Loucy (cell line): ENCODE data around the gene FABP1.

Experiments
- EZH2phosphoT487 ChIP-seq: fragments of 200-600 bp; IDR thresholded peaks from 2 replicates; pipeline ENCODE4 v1.6.1; 2018; ENCODE audit warnings: antibody characterized with exemption, mild to moderate bottlenecking, moderate library complexity, borderline replicate concordance
- TF ChIP-seq, protein P1 (sequence below): fragments of 200-600 bp; sonication (generic); conservative IDR thresholded peaks from 2 replicates; pipeline ENCODE4 v1.5.1; 2014; ENCODE audit warnings: mild to moderate bottlenecking, antibody characterized with exemption, low read length

DNA sequence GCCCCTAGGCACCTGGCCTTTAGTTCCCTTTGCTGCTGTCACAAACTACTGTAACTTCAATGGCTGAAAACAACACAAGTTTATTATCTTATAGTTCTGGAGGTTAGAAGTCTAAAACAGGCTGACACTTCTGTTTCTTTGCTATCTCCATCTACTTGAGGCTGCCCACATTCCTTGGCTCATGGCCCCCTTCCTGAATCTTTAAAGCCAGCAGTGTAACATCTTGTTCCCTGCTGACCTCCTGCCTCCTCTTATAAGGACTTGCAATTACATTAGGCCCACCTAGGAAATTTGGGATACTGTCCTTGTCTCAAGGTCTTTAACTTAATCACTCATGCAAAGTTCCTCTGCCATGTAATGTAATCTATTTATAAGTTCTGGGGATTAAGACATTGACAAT lies 53.7 kb downstream of the FABP1 start:
- TF ChIP-seq, protein P1, sequence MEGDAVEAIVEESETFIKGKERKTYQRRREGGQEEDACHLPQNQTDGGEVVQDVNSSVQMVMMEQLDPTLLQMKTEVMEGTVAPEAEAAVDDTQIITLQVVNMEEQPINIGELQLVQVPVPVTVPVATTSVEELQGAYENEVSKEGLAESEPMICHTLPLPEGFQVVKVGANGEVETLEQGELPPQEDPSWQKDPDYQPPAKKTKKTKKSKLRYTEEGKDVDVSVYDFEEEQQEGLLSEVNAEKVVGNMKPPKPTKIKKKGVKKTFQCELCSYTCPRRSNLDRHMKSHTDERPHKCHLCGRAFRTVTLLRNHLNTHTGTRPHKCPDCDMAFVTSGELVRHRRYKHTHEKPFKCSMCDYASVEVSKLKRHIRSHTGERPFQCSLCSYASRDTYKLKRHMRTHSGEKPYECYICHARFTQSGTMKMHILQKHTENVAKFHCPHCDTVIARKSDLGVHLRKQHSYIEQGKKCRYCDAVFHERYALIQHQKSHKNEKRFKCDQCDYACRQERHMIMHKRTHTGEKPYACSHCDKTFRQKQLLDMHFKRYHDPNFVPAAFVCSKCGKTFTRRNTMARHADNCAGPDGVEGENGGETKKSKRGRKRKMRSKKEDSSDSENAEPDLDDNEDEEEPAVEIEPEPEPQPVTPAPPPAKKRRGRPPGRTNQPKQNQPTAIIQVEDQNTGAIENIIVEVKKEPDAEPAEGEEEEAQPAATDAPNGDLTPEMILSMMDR = no peak
- no peak for TF ChIP-seq EZH2phosphoT487
